Smooth muscle cell (in vitro differentiated cells): ENCODE measurements around the gene DOP1B. TPM values are rescaled to one million over a fixed set of nuclear protein-coding genes. Genes with fewer than 3 reads are reported as not detected.

ENCODE experiments used
- DNase-seq: peaks from one replicate; lab custom pipeline; 2025; ENCODE audit not compliant: unreplicated experiment; lab: John Stamatoyannopoulos, UW
- H2AFZ ChIP-seq: fragments of 200-600 bp; sonication (generic); 2 replicates; pipeline ENCODE4 v1.6.0; 2016; ENCODE audit warnings: antibody characterized with exemption, low read depth, mild to moderate bottlenecking
- H3F3A ChIP-seq: fragments of 200-600 bp; sonication (generic); 2 replicates; pipeline ENCODE4 v1.6.0; 2017; ENCODE audit warnings: antibody characterized with exemption, low read depth
- H3K27ac ChIP-seq: fragments of 200-600 bp; sonication (generic); 2 replicates; pipeline ENCODE4 v1.5.1; 2016; ENCODE audit warnings: low read depth, mild to moderate bottlenecking
- H3K27me3 ChIP-seq: fragments of 200-600 bp; sonication (generic); 2 replicates; pipeline ENCODE4 v1.6.1; 2016; ENCODE audit warnings: low read depth, mild to moderate bottlenecking
- H3K36me3 ChIP-seq: fragments of 200-600 bp; sonication (generic); 2 replicates; pipeline ENCODE4 v1.5.1; 2016; ENCODE audit warnings: low read depth
- H3K4me1 ChIP-seq: fragments of 200-600 bp; sonication (generic); 2 replicates; pipeline ENCODE4 v1.5.1; 2016; ENCODE audit warnings: low read depth
- H3K4me2 ChIP-seq: fragments of 200-600 bp; sonication (generic); 2 replicates; pipeline ENCODE4 v1.6.0; 2016; ENCODE audit warnings: mild to moderate bottlenecking
- H3K4me3 ChIP-seq: fragments of 200-600 bp; sonication (generic); 2 replicates; pipeline ENCODE4 v1.5.1; 2016; ENCODE audit warnings: mild to moderate bottlenecking
- H3K79me2 ChIP-seq: fragments of 200-600 bp; sonication (generic); 2 replicates; pipeline ENCODE4 v1.6.0; 2016; ENCODE audit warnings: low read depth, mild to moderate bottlenecking
- H3K9ac ChIP-seq: fragments of 200-600 bp; sonication (generic); 2 replicates; pipeline ENCODE4 v1.6.0; 2016; ENCODE audit warnings: low read depth
- H3K9me3 ChIP-seq: fragments of 200-600 bp; sonication (generic); replicated peaks from 2 replicates; pipeline ENCODE4 v1.5.1; 2016; ENCODE audit warnings: low read depth
- H4K20me1 ChIP-seq: fragments of 200-600 bp; sonication (generic); 2 replicates; pipeline ENCODE4 v1.6.0; 2016; ENCODE audit warnings: low read depth
- CTCF ChIP-seq: fragments of 200-600 bp; sonication (generic); IDR thresholded peaks from 2 replicates; pipeline ENCODE4 v1.5.1; 2017; ENCODE audit warnings: borderline replicate concordance, mild to moderate bottlenecking, antibody characterized with exemption; ENCODE audit not compliant: insufficient read depth, poor library complexity, severe bottlenecking
- WGBS: methylation state at CpG from one replicate; pipeline ENCODE4 v1.1.7; 2016; ENCODE audit warnings: low lambda C conversion rate; 5-methylcytosine and 5-hydroxymethylcytosine counted together
- polyA plus RNA-seq: library from polyadenylated mRNA; unstranded; fragments of >200 nt; fragmentation: Nextera tagmentation; extraction: Ambion mirVana; gene quantifications from 2 replicates; pipeline ENCODE4 v1.2.1, GENCODE V29; 2016
- total RNA-seq: library from RNA; depleted of rRNA; stranded (reverse); fragments of >200 nt; gene quantifications from 2 replicates; pipeline ENCODE4 v1.2.3, GENCODE V29; 2014

The DOP1B gene
- total and polyA plus RNA-seq, 2 experiments from 2014 or later, result 3.2 to 14.5 TPM

- no peaks in the 10 kb centered on the region for H3F3A ChIP-seq
- H3K9ac ChIP-seq, result no peak overlapping the region
- H2AFZ ChIP-seq, result no peak overlapping the region
- H3K36me3 ChIP-seq, result no peaks in the 10 kb centered on the region
- peaks cover 7% of the 10 kb centered on the region for H4K20me1 ChIP-seq
- DNase-seq, result no peak
- no peaks in the 10 kb centered on the region for H3K4me1 ChIP-seq
- no peak overlapping the region for H3K4me2 ChIP-seq
- H3K79me2 ChIP-seq, result peaks cover 6% of the 10 kb centered on the region
- H3K9me3 ChIP-seq, result no peaks in the 10 kb centered on the region
- no peaks in the 10 kb centered on the region for H3K27me3 ChIP-seq
- TF ChIP-seq CTCF, result no peak
- no peak overlapping the region for H3K4me3 ChIP-seq
- 75% methylated on average over 13 of the region's 13 CpGs for WGBS
- no peak overlapping the region for H3K27ac ChIP-seq
These were observed 2.8 kb downstream of the DOP1B start for GRCh38 chr21:36159356-36159921.

- 96% methylated on average over 2 of the region's 2 CpGs for WGBS
- no peaks in the 10 kb centered on the region for H3K27me3 ChIP-seq
These were observed 4.2 kb downstream of the DOP1B start for GRCh38 chr21:36160850-36161178.

GRCh38 chr21:36162631-36163030, 6.0 kb downstream of the DOP1B start:
- peaks cover 6% of the 10 kb centered on the region for H3K79me2 ChIP-seq
- no peak overlapping the region for H3K4me2 ChIP-seq
- H3K9ac ChIP-seq, result no peak overlapping the region
- H3K27ac ChIP-seq, result no peak overlapping the region
- H3K9me3 ChIP-seq, result no peaks in the 10 kb centered on the region
- 96% methylated on average over 5 of the region's 5 CpGs for WGBS
- H3F3A ChIP-seq, result no peaks in the 10 kb centered on the region
- no peaks in the 10 kb centered on the region for H3K36me3 ChIP-seq
- no peaks in the 10 kb centered on the region for H3K27me3 ChIP-seq
- no peaks in the 10 kb centered on the region for H3K4me1 ChIP-seq
- peaks cover 7% of the 10 kb centered on the region for H4K20me1 ChIP-seq
- no peak overlapping the region for H2AFZ ChIP-seq
- TF ChIP-seq CTCF, result no peak
- no peak for DNase-seq
- H3K4me3 ChIP-seq, result no peak overlapping the region

More at GRCh38 chr21:36160850-36161178, 4.2 kb downstream of the DOP1B start:
- peaks cover 6% of the 10 kb centered on the region for H3K79me2 ChIP-seq
- DNase-seq, result no peak
- no peaks in the 10 kb centered on the region for H3K9me3 ChIP-seq
- H3K4me3 ChIP-seq, result no peak overlapping the region
- no peaks in the 10 kb centered on the region for H3K4me1 ChIP-seq
- TF ChIP-seq CTCF, result no peak
- H3F3A ChIP-seq, result no peaks in the 10 kb centered on the region
- no peaks in the 10 kb centered on the region for H3K36me3 ChIP-seq
- H3K9ac ChIP-seq, result no peak overlapping the region
- H4K20me1 ChIP-seq, result peaks cover 7% of the 10 kb centered on the region
- H2AFZ ChIP-seq, result no peak overlapping the region
- no peak overlapping the region for H3K27ac ChIP-seq
- no peak overlapping the region for H3K4me2 ChIP-seq
